Transverse colon (tissue), 4 donors: ENCODE measurements around the gene TCERG1L. TPM values are rescaled to one million over a fixed set of nuclear protein-coding genes. Genes with fewer than 3 reads are reported as not detected.

ENCODE experiments used
- DNase-seq: peaks from one replicate; pipeline ENCODE4 v3.0.0-alpha.2; 2019
- H3K27ac ChIP-seq, 4 donors: fragments of 200-600 bp; sonication (generic); 2 replicates each; pipeline ENCODE4 v1.5.1; 2016 to 2018; ENCODE audit warnings: inconsistent platforms in 4 of 4
- H3K27me3 ChIP-seq: fragments of 200-600 bp; sonication (generic); 2 replicates; pipeline ENCODE4 v1.5.1; 2017; ENCODE audit warnings: inconsistent platforms
- H3K36me3 ChIP-seq, 4 donors: fragments of 200-600 bp; sonication (generic); 2 replicates each; pipeline ENCODE4 v1.5.1; 2017 to 2019; ENCODE audit warnings: inconsistent platforms in 4 of 4
- H3K4me1 ChIP-seq, 4 donors: fragments of 200-600 bp; sonication (generic); 2 replicates each; pipeline ENCODE4 v1.5.1; 2017 to 2020; ENCODE audit warnings: inconsistent platforms in 4 of 4
- H3K4me3 ChIP-seq, 4 donors: fragments of 200-600 bp; sonication (generic); 1 replicate in 1 of 4; 2 replicates in 3 of 4; pipeline versions ENCODE4 v1.5.1 to v1.6.1; 2017 to 2019; ENCODE audit warnings: inconsistent platforms in 4 of 4
- H3K9me3 ChIP-seq, 2 donors: fragments of 200-600 bp; sonication (generic); 2 replicates each; pipeline ENCODE4 v1.5.1; 2017 to 2019; ENCODE audit warnings: inconsistent platforms in 2 of 2
- CTCF ChIP-seq, 5 experiments: fragments of 200-600 bp in 3 of 5; fragments of 450-650 bp in 2 of 5; sonication (generic) in 3 of 5; IDR thresholded peaks; 1 replicate in 2 of 5; 2 replicates in 3 of 5; pipeline ENCODE4 v1.5.1; 2016 to 2017; ENCODE audit warnings: antibody characterized with exemption in 5 of 5, inconsistent platforms in 3 of 5, mild to moderate bottlenecking in 2 of 5, moderate library complexity in 1 of 5
- EP300 ChIP-seq: sonication (generic); formaldehyde crosslinking; IDR thresholded peaks from one replicate; pipeline ENCODE4 v1.6.1; 2017; ENCODE audit warnings: antibody characterized with exemption, low read depth
- POLR2A ChIP-seq: fragments of 450-650 bp; IDR thresholded peaks from one replicate; pipeline ENCODE4 v1.6.1; 2016; ENCODE audit warnings: antibody characterized with exemption, mild to moderate bottlenecking, moderate library complexity
- POLR2AphosphoS5 ChIP-seq, 3 donors: sonication (generic); formaldehyde crosslinking; IDR thresholded peaks; one replicate each; pipeline ENCODE4 v1.6.1; 2016; ENCODE audit warnings: antibody characterized with exemption in 3 of 3
- WGBS, 2 donors: methylation state at CpG; one replicate each; pipeline ENCODE4 v1.1.5; 2018; ENCODE audit warnings: low coverage in 1 of 2; 5-methylcytosine and 5-hydroxymethylcytosine counted together
- in situ Hi-C, 4 donors: fragments of 200-750 bp; cut with MboI; loops; one replicate each; pipeline versions ENCODE4 v1.15.0 to v1.15.1; 2017; ENCODE audit warnings: low sequenced_read_pairs in 3 of 4, low pct_ligation_motif_present in 1 of 4, low pct_unique_long_range_greater_than_20kb in 1 of 4
- intact Hi-C: fragments of 100-400 bp; cut with DNase I; formaldehyde crosslinking; loops from one replicate; pipeline ENCODE4 v1.15.1; 2023; ENCODE audit warnings: low total_unique reads
- total RNA-seq, 4 donors: library from RNA; depleted of rRNA; stranded (reverse); fragments of >200 nt; gene quantifications; one replicate each; pipeline ENCODE4 v1.1.0, GENCODE V29; 2016

TCERG1L gene
- total RNA-seq, 4 donors from 2014 or later, result 0.16 TPM; not detected in 3

DNA sequence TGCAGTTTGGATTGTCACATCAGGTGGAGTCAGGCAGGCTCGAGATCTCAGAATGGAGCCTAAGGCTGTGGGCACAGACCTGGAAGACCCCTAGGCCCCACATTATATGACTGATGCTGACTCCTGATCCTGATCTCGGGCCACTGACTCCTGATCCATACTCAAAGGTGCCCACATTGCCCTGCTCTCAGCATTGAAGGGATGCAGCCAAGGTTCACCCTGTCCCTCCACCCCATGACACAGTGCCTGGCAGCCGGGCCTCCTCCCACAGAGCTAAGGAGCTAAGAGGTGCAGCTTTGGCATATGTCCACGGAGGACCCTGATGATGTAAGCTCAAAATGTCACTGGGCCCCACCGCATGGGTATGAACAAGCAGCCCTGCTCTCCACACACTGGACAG is 36.6 kb downstream of the TCERG1L start:
- DNase-seq, result no peak
- intact Hi-C loops (no loop called here), in situ Hi-C loops (no loop called here)
- H3K36me3 ChIP-seq, result no peaks in the 10 kb centered on the region
- WGBS, 2 donors, result 94% methylated on average over 5 of the region's 5 CpGs; no CpG with 5 or more reads in 1 of the 2 donors
- no peak overlapping the region for H3K4me3 ChIP-seq
- H3K9me3 ChIP-seq, result no peaks in the 10 kb centered on the region
- H3K27me3 ChIP-seq, result no peaks in the 10 kb centered on the region
- H3K4me1 ChIP-seq, result no peaks in the 10 kb centered on the region
- H3K27ac ChIP-seq, result no peak overlapping the region
- TF ChIP-seq EP300, result no peak

GRCh38 chr10:131274133-131274880 is 37.2 kb downstream of the TCERG1L start:
- no peak overlapping the region for H3K27ac ChIP-seq

GRCh38 chr10:131273476-131273875 is 38.0 kb downstream of the TCERG1L start:
- WGBS, 2 donors, result 85% methylated on average over 10 of the region's 10 CpGs; no CpG with 5 or more reads in 1 of the 2 donors
- no peak for DNase-seq
- H3K27ac ChIP-seq, result no peak overlapping the region
- H3K36me3 ChIP-seq, result no peaks in the 10 kb centered on the region
- in situ Hi-C loops (no loop called here), intact Hi-C loops (no loop called here)
- no peaks in the 10 kb centered on the region for H3K4me1 ChIP-seq
- no peaks in the 10 kb centered on the region for H3K27me3 ChIP-seq
- no peak overlapping the region for H3K4me3 ChIP-seq
- no peaks in the 10 kb centered on the region for H3K9me3 ChIP-seq
- no peak for TF ChIP-seq EP300
- TF ChIP-seq CTCF (IDR thresholded peaks at IDR 0.05), result no peak
- no peak for TF ChIP-seq POLR2AphosphoS5 (IDR thresholded peaks at IDR 0.05)
- TF ChIP-seq POLR2A, result no peak

More at GRCh38 chr10:131274133-131274880, 37.2 kb downstream of the TCERG1L start:
- no peaks in the 10 kb centered on the region for H3K9me3 ChIP-seq
- 87 to 90% methylated on average over 3 to 19 of the region's 19 CpGs for WGBS, 2 donors
- intact Hi-C loops (no loop called here), in situ Hi-C loops (no loop called here)
- no peak for DNase-seq
- TF ChIP-seq POLR2AphosphoS5 (IDR thresholded peaks at IDR 0.05) (no peak), POLR2A (no peak), EP300 (no peak), CTCF (IDR thresholded peaks at IDR 0.05) (no peak)
- no peaks in the 10 kb centered on the region for H3K36me3 ChIP-seq
- H3K4me1 ChIP-seq, result no peaks in the 10 kb centered on the region
- no peaks in the 10 kb centered on the region for H3K27me3 ChIP-seq
- no peak overlapping the region for H3K4me3 ChIP-seq

- intact Hi-C loops (no loop called here), in situ Hi-C loops (no loop called here)
- Histone ChIP-seq H3K9me3 (no peaks in the 10 kb centered on the region), H3K4me1 (no peaks in the 10 kb centered on the region), H3K27me3 (no peaks in the 10 kb centered on the region), H3K27ac (no peak overlapping the region), H3K36me3 (no peaks in the 10 kb centered on the region), H3K4me3 (no peak overlapping the region)
- TF ChIP-seq CTCF (IDR thresholded peaks at IDR 0.05) (no peak), EP300 (no peak), POLR2A (no peak), POLR2AphosphoS5 (IDR thresholded peaks at IDR 0.05) (no peak)
- 79% methylated on average over 14 of the region's 15 CpGs; no CpG with 5 or more reads in 1 of the 2 donors for WGBS, 2 donors
- DNase-seq, result no peak
Observed at GRCh38 chr10:131272897-131273451, 38.5 kb downstream of the TCERG1L start.
